Fibroblast of lung (primary cell): ENCODE measurements around the gene XYLT1. TPM values are rescaled to one million over a fixed set of nuclear protein-coding genes. Genes with fewer than 3 reads are reported as not detected.

ENCODE experiments used
- DNase-seq, 2 donors: peaks; one replicate each; pipeline versions ENCODE4 v3.0.0 to v3.0.0-alpha.2; 2010; ENCODE audit warnings: low read depth in 2 of 2
- H2AFZ ChIP-seq: 2 replicates; pipeline ENCODE4 v1.5.1; 2012; ENCODE audit warnings: low read length, control low read depth, inconsistent platforms
- H3K27ac ChIP-seq: 2 replicates; pipeline ENCODE4 v1.5.1; 2011; ENCODE audit warnings: low read length, control low read depth; ENCODE audit not compliant: insufficient read depth
- H3K27me3 ChIP-seq: 2 replicates; pipeline ENCODE4 v1.5.1; 2011; ENCODE audit warnings: mild to moderate bottlenecking, low read length; ENCODE audit not compliant: control insufficient read depth, insufficient read depth
- H3K36me3 ChIP-seq: 2 replicates; pipeline ENCODE4 v1.5.1; 2011; ENCODE audit warnings: low read length; ENCODE audit not compliant: control insufficient read depth, insufficient read depth
- H3K4me1 ChIP-seq: 2 replicates; pipeline ENCODE4 v1.5.1; 2011; ENCODE audit warnings: low read length; ENCODE audit not compliant: control insufficient read depth, insufficient read depth; ENCODE audit errors: extremely low read depth
- H3K4me2 ChIP-seq: 2 replicates; pipeline ENCODE4 v1.5.1; 2011; ENCODE audit warnings: low read length, control low read depth; ENCODE audit not compliant: insufficient read depth; ENCODE audit errors: extremely low read depth
- H3K4me3 ChIP-seq, 4 experiments: fragments of 200-600 bp in 1 of 4; sonication (generic) in 1 of 4; replicated peaks in 1 of 4; 2 replicates each; pipeline ENCODE4 v1.5.1; 2011 to 2016; ENCODE audit warnings: low read length in 4 of 4, low read depth in 3 of 4, mild to moderate bottlenecking in 3 of 4, control low read depth in 2 of 4, inconsistent platforms in 1 of 4, mixed read lengths in 1 of 4; ENCODE audit not compliant: insufficient read depth in 1 of 4; ENCODE audit errors: control extremely low read depth in 1 of 4
- H3K79me2 ChIP-seq: 2 replicates; pipeline ENCODE4 v1.5.1; 2012; ENCODE audit warnings: mild to moderate bottlenecking, low read length, inconsistent platforms; ENCODE audit not compliant: control insufficient read depth, insufficient read depth
- H3K9ac ChIP-seq: 2 replicates; pipeline ENCODE4 v1.5.1; 2011; ENCODE audit warnings: mild to moderate bottlenecking, low read length, control low read depth; ENCODE audit not compliant: insufficient read depth
- H3K9me3 ChIP-seq: 2 replicates; pipeline ENCODE4 v1.5.1; 2012; ENCODE audit warnings: low read depth, low read length; ENCODE audit not compliant: control insufficient read depth, insufficient read depth
- H4K20me1 ChIP-seq: 2 replicates; pipeline ENCODE4 v1.5.1; 2011; ENCODE audit warnings: low read length; ENCODE audit not compliant: control insufficient read depth, insufficient read depth; ENCODE audit errors: extremely low read depth
- EZH2 ChIP-seq: IDR thresholded peaks from 2 replicates; pipeline ENCODE4 v1.5.1; 2012; ENCODE audit warnings: low read length, control low read depth, mild to moderate bottlenecking; ENCODE audit errors: missing control alignments
- polyA plus RNA-seq, 2 donors: library from polyadenylated mRNA; depleted of rRNA in 1 of 2; stranded (reverse) in 1 of 2; unstranded in 1 of 2; fragments of >200 nt; gene quantifications; 2 replicates each; pipeline ENCODE4 v1.2.1, GENCODE V29; 2011 to 2012; ENCODE audit warnings: missing spikeins in 1 of 2
- total RNA-seq: library from RNA; depleted of rRNA; stranded (reverse); fragments of >200 nt; gene quantifications from 2 replicates; pipeline ENCODE4 v1.2.1, GENCODE V29; 2014
- TF ChIP-seq, protein P1 (sequence below), 2 donors: IDR thresholded peaks in 1 of 2; conservative IDR thresholded peaks in 1 of 2; 1 replicate in 1 of 2; 2 replicates in 1 of 2; pipeline ENCODE4 v1.5.1; 2011 to 2012; ENCODE audit warnings: low read length in 2 of 2, control low read depth in 1 of 2, inconsistent platforms in 1 of 2, low read depth in 1 of 2, mild to moderate bottlenecking in 1 of 2

XYLT1 gene
- total and polyA plus RNA-seq, 2 donors (not counting 1 experiment from before 2014, with no cell fraction given), result 9.3 to 21.8 TPM

DNA sequence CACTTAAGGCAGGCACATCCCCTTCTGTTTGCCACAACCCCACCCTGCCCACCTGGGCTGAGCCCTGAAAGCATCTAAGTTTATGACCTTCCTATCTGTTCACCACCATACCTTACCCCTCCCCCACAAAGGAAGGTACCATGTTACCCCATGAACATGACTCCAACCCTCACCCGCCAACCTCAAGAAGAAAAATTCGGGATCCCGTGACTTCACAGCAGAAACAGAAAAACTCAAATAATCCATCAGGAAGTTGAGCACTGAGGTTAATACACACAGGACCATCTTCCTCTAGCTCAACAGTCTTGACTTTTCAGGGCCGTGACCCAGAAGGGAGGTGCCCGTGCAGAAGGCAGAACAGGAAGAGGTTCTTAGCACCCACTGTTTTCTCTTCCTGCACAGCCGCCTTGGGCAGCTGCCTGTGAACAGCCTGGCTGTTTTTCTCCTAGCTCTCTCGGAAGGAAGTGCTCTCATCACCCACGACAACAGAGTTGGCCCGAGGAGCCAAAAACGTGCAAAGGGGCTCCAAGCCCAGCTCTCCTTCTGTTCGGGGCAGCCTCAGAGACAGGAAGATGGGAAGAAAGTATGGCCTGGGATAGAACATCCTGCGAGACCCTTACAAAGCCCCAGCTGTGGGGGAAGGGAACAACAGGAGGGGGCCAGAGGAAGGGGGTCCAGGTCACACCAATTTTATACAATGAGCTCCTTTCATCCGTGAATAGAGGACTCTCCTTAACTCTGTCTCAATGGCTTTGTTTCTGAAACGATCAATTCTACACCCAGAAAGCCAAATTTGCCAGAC lies 101.1 kb downstream of the XYLT1 start:
- Histone ChIP-seq H3K9me3 (no peaks in the 10 kb centered on the region), H3K9ac (no peak overlapping the region), H3K27me3 (no peaks in the 10 kb centered on the region), H3K36me3 (no peaks in the 10 kb centered on the region), H3K27ac (no peak overlapping the region), H3K4me2 (no peak overlapping the region), H3K4me1 (peaks cover 6% of the 10 kb centered on the region), H3K79me2 (no peaks in the 10 kb centered on the region), H4K20me1 (no peaks in the 10 kb centered on the region), H3K4me3 (no peak overlapping the region), H2AFZ (no peak overlapping the region)
- no peak for DNase-seq
- TF ChIP-seq EZH2, result no peak
- TF ChIP-seq, protein P1, sequence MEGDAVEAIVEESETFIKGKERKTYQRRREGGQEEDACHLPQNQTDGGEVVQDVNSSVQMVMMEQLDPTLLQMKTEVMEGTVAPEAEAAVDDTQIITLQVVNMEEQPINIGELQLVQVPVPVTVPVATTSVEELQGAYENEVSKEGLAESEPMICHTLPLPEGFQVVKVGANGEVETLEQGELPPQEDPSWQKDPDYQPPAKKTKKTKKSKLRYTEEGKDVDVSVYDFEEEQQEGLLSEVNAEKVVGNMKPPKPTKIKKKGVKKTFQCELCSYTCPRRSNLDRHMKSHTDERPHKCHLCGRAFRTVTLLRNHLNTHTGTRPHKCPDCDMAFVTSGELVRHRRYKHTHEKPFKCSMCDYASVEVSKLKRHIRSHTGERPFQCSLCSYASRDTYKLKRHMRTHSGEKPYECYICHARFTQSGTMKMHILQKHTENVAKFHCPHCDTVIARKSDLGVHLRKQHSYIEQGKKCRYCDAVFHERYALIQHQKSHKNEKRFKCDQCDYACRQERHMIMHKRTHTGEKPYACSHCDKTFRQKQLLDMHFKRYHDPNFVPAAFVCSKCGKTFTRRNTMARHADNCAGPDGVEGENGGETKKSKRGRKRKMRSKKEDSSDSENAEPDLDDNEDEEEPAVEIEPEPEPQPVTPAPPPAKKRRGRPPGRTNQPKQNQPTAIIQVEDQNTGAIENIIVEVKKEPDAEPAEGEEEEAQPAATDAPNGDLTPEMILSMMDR (conservative IDR thresholded peaks at IDR 0.05 in 1 of 2, IDR thresholded peaks at IDR 0.05 in 1 of 2; ENCODE audit: low read depth in 1 of 2, low read length in 2 of 2), result no peak

DNA sequence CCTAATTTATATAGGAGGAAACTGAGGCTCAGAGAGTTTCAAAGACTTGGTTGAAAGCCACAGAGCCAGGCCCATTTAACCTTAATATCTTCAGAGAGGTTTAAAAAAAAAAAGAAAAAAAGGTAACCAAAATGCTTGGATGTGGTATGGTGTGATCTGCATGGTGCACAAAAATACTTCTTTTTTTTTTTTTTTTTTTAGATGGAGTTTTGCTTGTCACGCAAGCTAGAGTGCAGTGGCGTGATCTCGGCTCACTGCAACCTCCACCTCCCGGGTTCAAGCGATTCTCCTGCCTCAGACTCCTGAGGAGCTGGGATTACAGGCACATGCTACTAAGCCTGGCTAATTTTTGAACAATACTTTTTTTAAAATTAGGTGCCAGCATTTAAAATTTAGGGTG lies 101.8 kb downstream of the XYLT1 start:
- no peak for DNase-seq
- no peak overlapping the region for H3K27ac ChIP-seq
- no peaks in the 10 kb centered on the region for H3K79me2 ChIP-seq
- no peaks in the 10 kb centered on the region for H3K36me3 ChIP-seq
- H4K20me1 ChIP-seq, result no peaks in the 10 kb centered on the region
- H3K4me2 ChIP-seq, result no peak overlapping the region
- no peak overlapping the region for H3K9ac ChIP-seq
- H3K4me1 ChIP-seq, result peaks cover 8% of the 10 kb centered on the region
- no peak for TF ChIP-seq EZH2
- TF ChIP-seq, protein P1 (conservative IDR thresholded peaks at IDR 0.05 in 1 of 2, IDR thresholded peaks at IDR 0.05 in 1 of 2; ENCODE audit: low read depth in 1 of 2, low read length in 2 of 2), result no peak
- H3K4me3 ChIP-seq, result no peak overlapping the region
- no peaks in the 10 kb centered on the region for H3K9me3 ChIP-seq
- no peaks in the 10 kb centered on the region for H3K27me3 ChIP-seq
- H2AFZ ChIP-seq, result no peak overlapping the region

DNA sequence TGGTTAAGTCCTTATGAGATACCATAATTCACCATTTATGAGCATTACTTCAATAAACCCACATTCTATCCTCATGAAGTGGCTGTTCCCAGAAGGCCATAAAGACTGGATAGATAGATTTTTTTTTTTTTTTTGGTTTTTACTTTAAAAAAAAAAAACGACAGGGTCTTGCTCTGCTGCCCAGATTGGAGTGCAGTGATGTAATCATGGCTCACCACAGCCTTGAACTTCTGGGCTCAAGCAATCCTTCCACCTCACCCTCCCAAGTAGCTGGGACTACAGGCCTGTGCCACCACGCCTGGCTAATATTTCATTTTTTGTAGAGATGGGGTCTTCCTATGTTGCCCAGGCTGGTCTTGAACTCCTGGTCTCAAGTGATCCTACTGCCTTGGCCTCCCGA lies 102.3 kb downstream of the XYLT1 start:
- Histone ChIP-seq H3K79me2 (no peaks in the 10 kb centered on the region), H3K4me2 (no peak overlapping the region), H2AFZ (no peak overlapping the region), H3K36me3 (no peaks in the 10 kb centered on the region), H3K27me3 (no peaks in the 10 kb centered on the region), H3K9ac (no peak overlapping the region), H4K20me1 (no peaks in the 10 kb centered on the region), H3K4me3 (no peak overlapping the region), H3K9me3 (no peaks in the 10 kb centered on the region), H3K27ac (no peak overlapping the region), H3K4me1 (peaks cover 8% of the 10 kb centered on the region)
- DNase-seq, result peak in 1 of 2 donors; percentile 53
- no peak for TF ChIP-seq EZH2
- TF ChIP-seq, protein P1 (conservative IDR thresholded peaks at IDR 0.05 in 1 of 2, IDR thresholded peaks at IDR 0.05 in 1 of 2; ENCODE audit: low read depth in 1 of 2, low read length in 2 of 2), result no peak
